GM12865 (cell line): ENCODE measurements around the gene COG7.
"Not testable (repeated sequence)": the region's sequence is repeated elsewhere in the genome, so short reads cannot be mapped to it uniquely, and the experiment has no call there.

Source experiments
- DNase-seq: peaks from one replicate; pipeline ENCODE4 v3.0.0; 2010; ENCODE audit warnings: low read depth
- H3K4me3 ChIP-seq: 2 replicates; pipeline ENCODE4 v1.5.1; 2011; ENCODE audit warnings: mild to moderate bottlenecking, low read depth, low read length, control low read depth
- TF ChIP-seq, protein P1 (sequence below): IDR thresholded peaks from 2 replicates; pipeline ENCODE4 v1.5.1; 2011; ENCODE audit warnings: low read length, control low read depth, low read depth, inconsistent platforms; ENCODE audit not compliant: insufficient read depth; ENCODE audit errors: missing control alignments

COG7 gene

DNA sequence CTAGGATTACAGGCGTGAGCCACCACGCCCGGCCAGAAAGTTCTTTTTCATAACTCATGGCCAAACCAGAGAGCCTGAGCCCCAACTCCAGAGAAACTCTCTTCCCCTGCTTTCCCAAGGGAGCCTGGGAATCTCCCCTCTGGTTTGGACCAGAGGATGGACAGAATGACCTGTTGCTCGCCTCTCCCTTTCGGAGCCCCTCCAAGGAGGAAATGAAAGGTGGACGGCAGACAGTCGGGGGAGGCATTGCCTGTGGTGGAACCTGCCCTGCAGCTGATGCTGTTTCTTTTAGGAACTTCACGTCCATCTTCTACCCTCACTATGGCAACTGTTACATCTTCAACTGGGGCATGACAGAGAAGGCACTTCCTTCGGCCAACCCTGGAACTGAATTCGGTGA, 85.4 kb downstream of the COG7 start:
- no peak for DNase-seq
- TF ChIP-seq, protein P1, sequence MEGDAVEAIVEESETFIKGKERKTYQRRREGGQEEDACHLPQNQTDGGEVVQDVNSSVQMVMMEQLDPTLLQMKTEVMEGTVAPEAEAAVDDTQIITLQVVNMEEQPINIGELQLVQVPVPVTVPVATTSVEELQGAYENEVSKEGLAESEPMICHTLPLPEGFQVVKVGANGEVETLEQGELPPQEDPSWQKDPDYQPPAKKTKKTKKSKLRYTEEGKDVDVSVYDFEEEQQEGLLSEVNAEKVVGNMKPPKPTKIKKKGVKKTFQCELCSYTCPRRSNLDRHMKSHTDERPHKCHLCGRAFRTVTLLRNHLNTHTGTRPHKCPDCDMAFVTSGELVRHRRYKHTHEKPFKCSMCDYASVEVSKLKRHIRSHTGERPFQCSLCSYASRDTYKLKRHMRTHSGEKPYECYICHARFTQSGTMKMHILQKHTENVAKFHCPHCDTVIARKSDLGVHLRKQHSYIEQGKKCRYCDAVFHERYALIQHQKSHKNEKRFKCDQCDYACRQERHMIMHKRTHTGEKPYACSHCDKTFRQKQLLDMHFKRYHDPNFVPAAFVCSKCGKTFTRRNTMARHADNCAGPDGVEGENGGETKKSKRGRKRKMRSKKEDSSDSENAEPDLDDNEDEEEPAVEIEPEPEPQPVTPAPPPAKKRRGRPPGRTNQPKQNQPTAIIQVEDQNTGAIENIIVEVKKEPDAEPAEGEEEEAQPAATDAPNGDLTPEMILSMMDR: no peak

DNA sequence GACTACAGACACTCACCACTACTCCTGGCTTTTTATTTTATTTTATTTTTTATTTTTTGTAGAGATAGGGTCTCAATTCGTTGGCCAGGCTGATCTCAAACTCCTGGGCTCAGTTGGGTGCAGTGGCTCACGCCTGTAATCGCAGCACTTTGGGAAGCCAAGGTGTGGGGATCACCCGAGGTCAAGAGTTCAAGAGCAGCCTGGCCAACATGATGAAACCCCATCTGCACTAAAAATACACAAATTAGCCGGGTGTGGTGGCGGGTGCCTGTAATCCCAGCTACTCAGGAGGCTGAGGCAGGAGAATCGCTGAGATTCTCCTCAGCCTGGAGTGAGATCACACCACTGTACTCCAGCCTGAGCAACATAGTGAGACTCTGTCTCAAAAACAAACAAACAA, 86.6 kb downstream of the COG7 start:
- DNase-seq, H3K4me3 ChIP-seq: not testable (repeated sequence)

More for the DNA sequence above, 85.4 kb downstream of the COG7 start:
- no peak overlapping the region for H3K4me3 ChIP-seq

DNA sequence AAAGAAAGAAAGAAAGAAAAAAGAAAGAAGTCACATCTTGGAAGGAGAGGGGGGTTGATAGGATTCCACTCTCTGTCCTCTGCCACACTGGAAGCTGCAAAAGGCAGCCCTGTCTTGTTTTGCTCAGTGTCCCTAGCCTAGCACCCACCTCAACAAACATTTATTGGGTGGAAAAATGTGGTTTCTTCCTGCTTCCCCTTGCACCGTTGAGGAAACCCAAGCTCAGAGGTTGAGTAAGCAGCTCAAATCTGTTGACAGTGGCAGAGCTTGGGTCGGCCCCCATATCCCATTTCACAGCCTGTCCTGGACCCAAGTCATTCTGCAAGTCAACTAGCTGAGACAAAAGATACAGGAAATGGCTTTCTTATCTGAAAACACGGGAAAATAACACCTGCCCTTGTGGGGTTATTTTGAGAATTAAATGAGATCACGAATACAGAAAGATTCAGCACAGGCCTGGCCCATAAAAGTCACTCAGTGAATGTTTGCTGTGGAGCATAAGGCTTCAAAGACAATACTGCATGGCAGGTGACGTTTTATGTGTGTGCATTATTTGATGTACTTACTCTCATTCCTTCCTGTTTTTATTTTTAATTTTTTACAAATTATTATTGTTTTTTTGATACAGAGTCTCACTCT, 87.3 kb downstream of the COG7 start:
- TF ChIP-seq, protein P1: no peak
- DNase-seq: peak; percentile 67

DNA sequence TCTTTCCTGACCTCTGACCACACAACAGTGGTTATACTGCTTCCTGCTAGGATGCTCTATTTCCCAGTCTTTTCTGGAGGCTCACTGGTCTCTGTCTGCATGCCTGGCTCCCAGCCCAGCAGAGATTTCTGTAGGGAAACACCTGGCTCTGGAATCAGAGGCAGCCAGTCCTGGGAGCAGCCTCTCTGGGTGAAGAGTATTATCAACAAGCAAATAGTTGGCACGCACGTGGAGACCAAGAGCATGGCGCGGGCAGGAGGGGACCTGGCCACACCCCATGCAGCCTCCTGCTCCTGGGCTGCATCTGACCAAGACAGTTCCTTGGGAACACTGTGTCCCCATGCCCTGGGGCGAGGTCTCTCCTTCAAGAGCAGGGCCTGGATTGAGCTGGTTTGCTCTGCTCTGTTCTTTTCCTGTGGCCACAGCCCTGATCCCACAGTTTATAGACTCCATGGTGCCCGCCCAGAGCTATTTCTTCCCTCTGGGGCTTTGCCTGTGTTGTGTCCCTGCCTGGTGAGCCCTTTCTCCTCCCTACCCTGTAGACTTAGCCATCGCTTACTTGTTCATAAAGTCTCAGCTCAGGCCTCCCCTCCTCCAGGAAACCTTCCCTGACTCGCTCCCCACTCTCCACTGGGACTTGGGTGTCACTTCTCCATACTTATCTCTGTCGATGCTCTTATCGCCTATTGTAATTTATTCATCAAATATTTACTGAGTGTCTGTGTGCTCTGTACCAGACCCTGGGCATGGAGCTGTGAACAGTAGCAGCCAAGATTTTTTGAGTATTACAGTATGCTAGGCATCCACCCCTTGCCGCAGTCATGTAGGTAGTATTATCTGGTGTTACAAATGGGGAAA, 90.3 kb downstream of the COG7 start:
- no peak overlapping the region for H3K4me3 ChIP-seq
- TF ChIP-seq, protein P1: no peak
- no peak for DNase-seq

More for the DNA sequence above, 87.3 kb downstream of the COG7 start:
- H3K4me3 ChIP-seq: no peak overlapping the region

DNA sequence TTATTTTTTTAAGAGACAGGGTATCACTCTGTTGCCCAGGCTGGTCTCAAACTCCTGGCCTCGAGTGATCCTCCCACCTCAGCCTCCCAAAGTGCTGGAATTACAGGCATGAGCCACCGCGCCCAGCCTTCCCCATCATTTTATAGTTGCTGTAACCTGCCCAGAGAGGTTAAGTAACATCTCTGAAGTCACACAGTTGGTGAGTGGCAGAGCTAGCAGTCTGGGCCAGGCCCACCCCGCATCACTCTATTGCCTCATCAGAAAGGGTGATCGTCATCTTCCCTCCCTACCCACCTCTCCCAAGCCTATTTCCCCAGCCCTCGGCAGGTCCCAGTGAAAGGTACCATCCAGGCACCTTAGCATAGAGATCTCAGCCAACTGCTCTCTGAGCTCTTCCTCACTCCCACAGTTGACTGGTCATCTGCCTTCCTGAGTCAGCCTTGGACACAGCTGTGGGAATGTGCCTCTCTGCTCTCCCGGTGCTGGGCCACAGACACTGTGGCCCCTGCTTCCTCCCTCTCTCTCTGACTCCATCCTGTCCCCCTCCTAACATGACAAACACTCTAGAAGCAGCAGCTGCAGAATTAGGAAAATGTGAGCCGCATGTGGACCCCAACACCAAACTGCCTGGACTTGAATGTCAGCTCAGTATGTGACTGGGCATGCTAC, 93.8 kb downstream of the COG7 start:
- DNase-seq: no peak
- no peak overlapping the region for H3K4me3 ChIP-seq
- TF ChIP-seq, protein P1: no peak

DNA sequence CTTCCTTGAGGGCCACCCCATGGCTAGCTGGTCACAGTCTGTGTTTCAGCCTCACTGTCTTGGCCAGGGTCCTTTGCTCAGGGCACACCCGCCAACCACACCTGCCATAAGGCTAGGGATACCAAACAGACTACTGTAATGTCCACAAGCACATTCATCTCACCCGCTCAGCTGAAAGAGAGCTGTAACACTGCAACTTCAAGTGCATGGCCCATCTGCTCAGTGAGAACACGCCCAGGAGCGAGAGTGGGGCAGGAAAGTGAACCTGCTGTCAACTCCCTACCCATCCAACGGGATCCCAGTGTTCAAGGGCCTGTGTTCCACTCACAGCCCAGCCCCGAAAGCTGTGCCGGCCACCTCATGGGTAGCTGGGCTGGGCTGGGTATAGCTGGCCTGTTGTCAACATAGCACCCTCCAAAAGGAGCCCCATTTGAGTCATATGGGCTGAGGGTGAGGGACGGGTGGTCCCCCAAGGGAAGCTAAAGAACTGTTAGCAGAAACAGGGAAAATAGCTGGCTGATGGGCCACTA, 95.2 kb downstream of the COG7 start:
- TF ChIP-seq, protein P1: no peak

DNA sequence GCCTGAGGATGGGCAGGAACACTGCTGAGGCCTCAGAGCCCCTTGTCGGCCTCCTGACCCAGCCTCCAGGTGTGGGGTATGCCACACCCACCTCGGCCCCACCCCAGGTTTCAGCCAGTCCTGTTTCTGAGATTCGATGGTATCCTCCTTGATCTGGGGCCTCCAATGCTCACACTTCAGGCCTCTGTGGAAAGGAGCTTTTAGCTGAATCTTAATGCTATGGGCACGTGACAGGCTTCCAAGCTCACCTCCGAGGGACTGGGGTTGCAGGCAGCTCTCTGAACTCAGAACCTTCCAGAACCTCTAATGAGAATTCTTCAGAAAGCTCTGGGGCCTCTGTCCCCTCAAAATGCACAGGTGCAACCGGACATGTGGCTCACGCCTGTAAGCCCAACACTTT, 96.0 kb downstream of the COG7 start:
- no peak for DNase-seq
- no peak overlapping the region for H3K4me3 ChIP-seq
- TF ChIP-seq, protein P1: no peak

More for the DNA sequence above, 95.2 kb downstream of the COG7 start:
- no peak for DNase-seq
- no peak overlapping the region for H3K4me3 ChIP-seq
